Stomach (tissue), 4 donors: Measurements from ENCODE around the gene KCNA10.
"Not testable (repeated sequence)": the region's sequence is repeated elsewhere in the genome, so short reads cannot be mapped to it uniquely, and the experiment has no call there.

Experiments used
- CTCF ChIP-seq, 7 experiments: fragments of 450-650 bp in 4 of 7; fragments of 200-600 bp in 3 of 7; sonication (generic) in 3 of 7; IDR thresholded peaks; one replicate each; pipeline ENCODE4 v1.5.1; 2016 to 2019; ENCODE audit warnings: antibody characterized with exemption in 7 of 7, control low read depth in 2 of 7, mild to moderate bottlenecking in 1 of 7
- POLR2AphosphoS5 ChIP-seq, 3 donors: sonication (generic); formaldehyde crosslinking; IDR thresholded peaks; one replicate each; pipeline ENCODE4 v1.6.1; 2016; ENCODE audit warnings: antibody characterized with exemption in 3 of 3

DNA sequence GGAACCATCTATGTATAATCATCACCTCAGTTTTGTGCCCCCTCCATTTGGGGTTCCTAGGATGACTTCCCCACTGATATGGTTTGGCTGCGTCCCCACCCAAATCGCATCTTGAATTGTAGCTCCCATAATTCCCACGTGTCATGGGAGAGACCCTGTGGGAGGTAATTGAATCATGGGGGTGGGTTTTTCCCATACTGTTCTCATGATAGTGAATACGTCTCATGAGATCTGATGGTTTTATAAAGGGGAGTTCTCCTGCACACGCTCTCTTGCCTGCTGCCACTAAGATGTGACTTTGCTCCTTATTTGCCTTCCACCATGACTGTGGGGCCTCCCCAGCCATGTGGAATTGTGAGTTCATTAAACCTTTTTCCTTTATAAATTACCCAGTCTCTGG is 8.1 kb downstream of the KCNA10 start:
- not testable (repeated sequence) for TF ChIP-seq CTCF, POLR2AphosphoS5 (IDR thresholded peaks at IDR 0.05)
